Heart right ventricle (tissue), 16 donors: ENCODE data around the gene AFG1L. TPM values are rescaled to one million over a fixed set of nuclear protein-coding genes. Genes with fewer than 3 reads are reported as not detected.
"Not testable (repeated sequence)": the region's sequence is repeated elsewhere in the genome, so short reads cannot be mapped to it uniquely, and the experiment has no call there.

ENCODE experiments used
- ATAC-seq, 8 donors: fragments of 200-7000 bp; cut with Tn5 transposase; one replicate each; pipeline ENCODE4 v1.9.1; 2020; ENCODE audit warnings: mild to moderate bottlenecking in 8 of 8, moderate library complexity in 8 of 8, moderate number of reproducible peaks in 1 of 8
- DNase-seq, 2 donors: peaks; one replicate each; pipeline ENCODE4 v3.0.0-alpha.2; 2020
- H3K27ac ChIP-seq, 10 donors: fragments of 200-600 bp; sonication (generic) in 2 of 10; one replicate each; pipeline versions ENCODE4 v1.5.0 to v1.8.0; 2020 to 2022; ENCODE audit warnings: mild to moderate bottlenecking in 3 of 10
- H3K27me3 ChIP-seq, 7 donors: fragments of 200-600 bp; one replicate each; pipeline ENCODE4 v1.8.0; 2021 to 2022; ENCODE audit warnings: mild to moderate bottlenecking in 2 of 7
- H3K36me3 ChIP-seq, 9 donors: fragments of 200-600 bp; sonication (generic) in 1 of 9; one replicate each; pipeline versions ENCODE4 v1.5.0 to v1.8.0; 2020 to 2022; ENCODE audit warnings: mild to moderate bottlenecking in 2 of 9
- H3K4me1 ChIP-seq, 9 donors: fragments of 200-600 bp; sonication (generic) in 1 of 9; one replicate each; pipeline versions ENCODE4 v1.5.0 to v1.8.0; 2020 to 2022; ENCODE audit warnings: mild to moderate bottlenecking in 4 of 9
- H3K4me3 ChIP-seq, 10 donors: fragments of 200-600 bp; sonication (generic) in 2 of 10; one replicate each; pipeline versions ENCODE4 v1.5.0 to v1.8.0; 2020 to 2022; ENCODE audit warnings: mild to moderate bottlenecking in 7 of 10, moderate library complexity in 2 of 10
- H3K9me3 ChIP-seq, 11 donors: fragments of 200-600 bp in 10 of 11; sonication (generic) in 2 of 11; one replicate each; pipeline versions ENCODE4 v1.5.0 to v1.8.0; 2013 to 2022; ENCODE audit warnings: mild to moderate bottlenecking in 2 of 11, control low read depth in 1 of 11, moderate library complexity in 1 of 11
- CTCF ChIP-seq, 9 donors: fragments of 200-600 bp; sonication (generic) in 2 of 9; IDR thresholded peaks; one replicate each; pipeline versions ENCODE4 v1.5.0 to v1.8.0; 2021 to 2022; ENCODE audit warnings: antibody characterized with exemption in 9 of 9, mild to moderate bottlenecking in 5 of 9, moderate library complexity in 1 of 9
- WGBS, 2 donors: extraction: QIAGEN DNeasy Blood & Tissue Kit; methylation state at CpG; one replicate each; pipeline ENCODE4 v1.1.7; 2013; ENCODE audit warnings: inconsistent platforms in 1 of 2; 5-methylcytosine and 5-hydroxymethylcytosine counted together
- intact Hi-C, 10 donors: fragments of 100-400 bp; cut with DNase I; formaldehyde crosslinking; loops; one replicate each; pipeline versions ENCODE4 v1.11.1 to v1.14.2; 2022
- polyA plus RNA-seq, 2 donors: library from polyadenylated mRNA; stranded (reverse); fragments of 200-250 nt; gene quantifications; one replicate each; pipeline ENCODE4 v1.2.3, GENCODE V29; 2013
- total RNA-seq, 10 donors: library from RNA; stranded (reverse); fragmentation: NEBNext Ultra II Directional in 3 of 10; extraction: Animal tissue kit (Norgen Biotek cat#: 25700) in 3 of 10; gene quantifications; one replicate each; pipeline versions ENCODE4 v1.2.1 to v1.2.4, GENCODE V29; 2021 to 2023
- donor health status: Arrhythmogenic right ventricular cardiomyopathy.
- donor health status: ischemic (EF 13 %, LVEDD 7.1; RV severe dilation, severe dysfunction).
- donor health status: healthy with polysubstance abuse.
- donor health status: DM: no; HTN: yes; CAD: no.
- donor health status: DM: no; HTN: no; CAD: no.
- donor health status: ischemic (EF 25% LVEDD 6.9; RV normal size, moderate dysfunction).
- donor health status: ischemic (EF 25% LVEDD 5.7; RV mildly dilated, moderate dysfunction).
- donor health status: healthy.
- donor health status: DM: yes; HTN: yes; CAD: no.
- donor health status: Ischemic cardiomyopathy.
- donor health status: ischemic (EF 35%, LVEDD 5.7; RV mildly dilated, moderate dysfunction).
- donor health status: nonischemic (EF 11% LVEDD 7.7; RV severe dilation, severe dysfunction).
- donor health status: DM: yes; HTN: yes; CAD: no.
- donor health status: PGD.
- donor health status: ischemic (EF 29% LVEDD 5.4; RV normal size, mild dysfunction).
- donor health status: nonischemic (EF 23%, LVEDD 6.1; RV moderate dilation, normal function).

The AFG1L gene
- total and polyA plus RNA-seq, 12 donors, result 1.9 to 18.8 (median 12.8) TPM

GRCh38 chr6:108285381-108285780, 9.5 kb upstream of the AFG1L start:
- DNase-seq (no peak), ATAC-seq (no peak)
- Histone ChIP-seq H3K4me3 (no peak overlapping the region), H3K9me3 (no peaks in the 10 kb centered on the region), H3K4me1 (no peaks in the 10 kb centered on the region), H3K27ac (no peak overlapping the region), H3K27me3 (peaks cover 0 to 3% (median 0%) of the 10 kb centered on the region in 7 donors), H3K36me3 (no peaks in the 10 kb centered on the region)
- no peak for TF ChIP-seq CTCF (IDR thresholded peaks at IDR 0.05)
- intact Hi-C loops, result no loop called here

GRCh38 chr6:108286366-108286765, 8.5 kb upstream of the AFG1L start:
- Histone ChIP-seq H3K4me3 (no peak overlapping the region), H3K36me3 (no peaks in the 10 kb centered on the region), H3K9me3 (no peaks in the 10 kb centered on the region), H3K27me3 (peaks cover 0 to 3% (median 0%) of the 10 kb centered on the region in 7 donors), H3K4me1 (no peaks in the 10 kb centered on the region), H3K27ac (no peak overlapping the region)
- 90% methylated on average over 4 of the region's 4 CpGs for WGBS, 2 donors
- DNase-seq (no peak), ATAC-seq (no peak)
- no peak for TF ChIP-seq CTCF (IDR thresholded peaks at IDR 0.05)
- intact Hi-C loops, result no loop called here

DNA sequence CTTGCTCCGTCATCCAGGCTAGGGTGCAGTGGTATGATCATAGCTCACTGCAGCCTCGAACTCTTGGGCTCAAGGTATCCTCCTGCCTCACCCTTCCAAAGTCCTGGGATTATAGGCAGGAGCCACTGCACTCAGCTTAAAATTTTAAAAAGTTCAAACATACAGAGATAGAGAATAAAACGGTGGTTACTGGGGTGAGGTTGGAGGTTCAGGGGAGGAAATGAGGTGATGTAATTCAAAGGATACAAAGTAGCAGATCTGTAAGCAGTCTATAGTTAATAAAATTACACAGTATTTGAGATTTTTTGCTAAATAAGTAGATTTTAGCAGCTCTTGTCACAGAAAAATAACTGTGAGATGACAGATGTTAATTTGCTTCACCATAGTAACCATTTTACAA, 7.5 kb upstream of the AFG1L start:
- Histone ChIP-seq H3K36me3 (no peaks in the 10 kb centered on the region), H3K4me1 (no peaks in the 10 kb centered on the region), H3K27ac (no peak overlapping the region), H3K27me3 (peaks cover 0 to 3% (median 0%) of the 10 kb centered on the region in 7 donors), H3K9me3 (no peaks in the 10 kb centered on the region), H3K4me3 (no peak overlapping the region)
- intact Hi-C loops, result no loop called here
- no peak for TF ChIP-seq CTCF (IDR thresholded peaks at IDR 0.05)
- WGBS, 2 donors, result 79 to 87% methylated on average over 3 of the region's 3 CpGs
- no peak for DNase-seq
- ATAC-seq, result no peak

- Histone ChIP-seq H3K4me3 (no peak overlapping the region), H3K4me1 (peaks cover 0 to 2% (median 0%) of the 10 kb centered on the region in 9 donors)
- no peak for TF ChIP-seq CTCF (IDR thresholded peaks at IDR 0.05)
These were observed 6.1 kb upstream of the AFG1L start for GRCh38 chr6:108288742-108289141.

DNA sequence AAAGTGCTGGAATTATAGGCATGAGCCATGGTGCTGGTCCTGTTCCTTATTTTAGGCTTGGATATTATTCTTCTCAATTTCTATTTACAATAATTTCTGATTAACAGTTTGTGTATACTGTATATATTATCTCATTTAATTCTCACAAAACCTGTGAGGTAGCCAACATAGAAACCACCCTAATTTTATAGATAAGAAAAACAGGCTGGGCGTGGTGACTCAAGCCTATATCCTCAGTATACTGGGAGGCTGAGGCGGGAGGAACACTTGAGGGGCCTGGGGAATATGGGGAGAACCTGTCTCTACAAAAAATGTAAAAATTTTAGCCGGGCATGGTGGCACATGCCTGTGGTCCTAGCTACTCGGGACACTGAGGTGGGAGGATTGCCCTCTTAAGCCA, 3.8 kb upstream of the AFG1L start:
- ATAC-seq (no peak), DNase-seq (no peak)
- Histone ChIP-seq H3K4me3 (no peak overlapping the region), H3K9me3 (no peaks in the 10 kb centered on the region), H3K36me3 (no peaks in the 10 kb centered on the region), H3K27ac (no peak overlapping the region), H3K4me1 (peaks cover 0 to 18% (median 7%) of the 10 kb centered on the region in 9 donors), H3K27me3 (no peaks in the 10 kb centered on the region)
- intact Hi-C loops, result no loop called here
- WGBS, 2 donors, result 87 to 89% methylated on average over 4 of the region's 4 CpGs
- no peak for TF ChIP-seq CTCF (IDR thresholded peaks at IDR 0.05)

More at GRCh38 chr6:108288742-108289141, 6.1 kb upstream of the AFG1L start:
- Histone ChIP-seq H3K27me3 (no peaks in the 10 kb centered on the region), H3K9me3 (no peaks in the 10 kb centered on the region), H3K36me3 (no peaks in the 10 kb centered on the region), H3K27ac (no peak overlapping the region)
- intact Hi-C loops, result no loop called here
- DNase-seq (no peak), ATAC-seq (no peak)

- DNase-seq, H3K36me3 ChIP-seq, H3K4me3 ChIP-seq, intact Hi-C loops, H3K9me3 ChIP-seq, H3K27ac ChIP-seq, H3K27me3 ChIP-seq, ATAC-seq: not testable (repeated sequence)
- WGBS, 2 donors, result 68 to 75% methylated on average over 3 of the region's 3 CpGs
- peaks cover 0 to 18% (median 10%) of the 10 kb centered on the region in 9 donors for H3K4me1 ChIP-seq
These were observed 2.3 kb upstream of the AFG1L start for GRCh38 chr6:108292561-108292960.
